NOMO-1 treated with dmso at 0.1 percent for 144 hours (cell line): ENCODE measurements around the gene ZNF654.
"Not testable (repeated sequence)": the region's sequence is repeated elsewhere in the genome, so short reads cannot be mapped to it uniquely, and the experiment has no call there.

ENCODE experiments used
- DNase-seq: peaks from one replicate; lab custom pipeline; 2025; ENCODE audit not compliant: unreplicated experiment; lab: John Stamatoyannopoulos, UW

The ZNF654 gene

GRCh38 chr3:88058581-88059379 lies at the start of gene ZNF654, which contains the start of gene CGGBP1:
Gene ZNF654 (plus strand): TSS chr3:88059255. CDS start chr3:88059320, 65 bp downstream.
Gene CGGBP1 (minus strand): TSS chr3:88059005. CDS start chr3:88055976, 3,029 bp downstream.
- DNase-seq: peak; percentile 96

DNA sequence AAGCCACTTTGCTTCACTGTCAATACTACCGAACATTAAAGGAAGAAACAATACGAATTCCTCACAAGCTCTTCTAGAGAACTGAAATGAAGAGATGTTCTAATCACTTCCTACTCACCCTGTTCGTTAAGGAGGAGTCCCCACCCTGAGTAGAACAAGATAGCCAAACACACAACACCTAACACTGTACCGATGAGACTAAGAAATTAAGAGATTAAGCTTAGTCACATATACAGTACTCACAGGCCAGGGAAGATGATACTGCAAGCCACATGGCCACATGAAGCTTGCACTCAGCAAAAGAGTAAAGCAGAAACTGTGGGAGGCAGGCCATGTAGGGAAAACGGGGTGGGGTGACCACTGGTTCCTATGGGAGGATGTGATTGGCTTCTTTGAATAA lies 48.2 kb upstream of the ZNF654 start:
- DNase-seq: no peak

DNA sequence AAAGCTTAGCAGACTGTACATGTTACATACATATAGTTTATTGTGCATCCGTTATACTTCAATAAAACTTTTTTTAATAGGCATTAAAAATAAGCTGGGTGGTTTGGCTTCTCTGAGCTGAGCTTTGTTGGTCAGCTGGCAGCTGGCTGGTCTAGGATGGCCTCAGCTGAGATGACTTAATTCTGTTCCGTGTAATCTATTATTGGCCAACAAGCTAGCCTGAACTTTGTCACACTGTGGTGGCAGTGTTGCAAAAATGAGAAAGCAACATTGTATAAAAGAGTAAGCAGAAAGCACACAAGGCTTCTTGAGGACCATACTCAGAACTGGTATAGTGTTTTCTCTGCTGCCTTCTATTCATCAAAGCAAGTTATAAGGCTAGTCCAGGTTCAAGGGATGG lies 45.5 kb upstream of the ZNF654 start:
- DNase-seq: no peak

GRCh38 chr3:88015656-88016055 lies 43.4 kb upstream of the ZNF654 start:
- not testable (repeated sequence) for DNase-seq

DNA sequence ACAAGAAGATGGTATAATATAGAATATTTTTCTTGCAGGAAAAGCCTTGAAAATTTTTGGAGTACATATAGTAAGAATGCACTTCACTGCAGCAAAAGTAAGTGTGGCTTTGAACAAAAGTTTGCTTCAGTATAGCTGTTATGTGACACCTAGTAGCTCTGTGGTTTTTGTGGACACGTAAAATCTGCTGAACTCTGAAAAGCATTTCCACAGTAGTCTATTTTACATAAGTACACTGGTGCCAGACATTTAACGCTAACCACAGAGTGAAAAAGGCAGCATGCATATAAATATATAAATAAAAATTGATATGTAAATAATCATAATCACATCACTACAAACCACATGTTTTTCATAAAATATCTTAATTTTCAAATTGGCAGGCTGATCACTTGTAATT lies 40.0 kb upstream of the ZNF654 start:
- DNase-seq: no peak

DNA sequence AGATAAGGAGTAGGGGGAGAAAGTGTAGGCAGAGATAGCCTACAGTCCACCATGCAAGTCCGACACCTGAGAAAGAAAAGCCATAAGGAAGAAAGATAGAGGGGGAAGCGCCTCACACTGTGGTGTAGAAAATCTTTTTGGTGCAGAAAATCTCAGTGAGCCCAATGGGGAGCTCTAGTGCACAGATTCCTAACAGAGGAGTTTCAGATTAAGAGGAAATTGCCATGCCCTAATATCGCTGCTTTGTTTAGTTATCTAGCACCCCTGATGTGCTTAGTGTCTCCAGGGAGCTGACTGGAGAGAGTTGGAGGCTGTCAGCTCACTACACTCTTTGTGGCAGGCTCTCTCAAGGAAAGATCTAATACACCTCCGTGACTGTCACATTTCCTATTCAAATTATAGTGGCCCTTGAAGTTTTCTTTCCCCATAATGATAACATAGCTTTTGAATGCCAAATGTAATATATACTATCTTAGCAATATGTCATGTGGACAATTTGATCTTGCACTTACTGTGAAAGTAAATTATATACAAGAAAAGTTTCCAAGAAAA lies 34.0 kb upstream of the ZNF654 start:
- no peak for DNase-seq

- no peak for DNase-seq
Measured at GRCh38 chr3:88028876-88029275, 30.2 kb upstream of the ZNF654 start.

DNA sequence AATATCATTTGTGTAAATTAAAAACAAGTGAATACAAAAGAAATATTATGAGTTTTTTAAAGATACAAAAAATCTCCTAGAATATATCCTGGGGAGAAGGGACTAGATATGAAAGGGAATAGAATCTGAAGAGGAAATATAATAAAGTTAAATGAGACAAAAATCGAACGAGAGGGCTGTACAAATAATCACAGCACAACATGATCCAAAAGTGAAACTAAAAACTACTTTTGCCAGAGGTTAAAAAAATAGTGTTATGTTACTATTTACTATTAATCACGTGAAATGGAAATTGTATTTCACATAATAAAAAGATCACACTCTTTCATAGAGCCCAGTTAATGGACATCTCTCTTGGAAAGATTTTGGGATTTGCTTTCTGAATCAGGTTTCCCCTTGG lies 28.8 kb upstream of the ZNF654 start:
- DNase-seq: no peak

DNA sequence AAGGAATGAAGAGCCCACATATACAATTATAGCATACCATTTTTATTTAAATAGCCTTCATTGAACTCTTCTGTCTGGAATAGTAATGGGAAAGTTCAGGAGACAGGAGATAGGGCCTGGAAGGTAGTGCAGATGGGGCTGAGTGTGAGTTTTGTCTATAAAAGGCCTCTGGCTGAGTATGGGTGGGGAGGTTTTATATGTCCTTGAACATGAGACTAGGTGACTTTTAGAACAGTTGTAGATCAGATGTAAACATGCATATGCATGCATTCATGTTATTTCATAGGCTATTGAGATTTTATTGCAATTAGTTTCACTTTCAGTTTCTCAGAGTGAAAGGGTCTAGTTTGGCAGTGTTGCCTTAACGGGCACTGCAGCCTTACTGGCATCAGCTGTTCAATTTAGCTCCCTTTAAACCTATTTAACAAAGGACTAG lies 27.4 kb upstream of the ZNF654 start:
- no peak for DNase-seq

DNA sequence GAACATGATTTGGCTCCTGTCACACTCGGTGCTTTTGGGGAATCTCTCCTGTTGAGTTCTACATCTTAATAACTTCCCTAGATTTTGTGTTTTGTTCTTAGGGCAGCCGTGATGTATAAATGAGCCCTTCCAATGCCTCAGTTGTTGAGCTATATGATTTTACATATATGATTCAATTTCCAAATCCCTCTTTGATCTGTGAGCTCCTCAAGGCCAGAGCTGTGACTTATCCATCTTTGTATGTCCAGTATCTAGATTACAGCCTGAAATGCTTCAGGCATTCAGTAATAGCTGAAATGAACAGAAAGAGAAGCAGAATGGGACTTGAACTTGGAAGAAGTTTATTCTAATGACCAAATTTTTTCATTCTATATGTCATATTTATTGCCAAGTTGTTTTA lies 26.8 kb upstream of the ZNF654 start:
- DNase-seq: no peak

GRCh38 chr3:88033079-88033478 lies 26.0 kb upstream of the ZNF654 start:
- DNase-seq: no peak

DNA sequence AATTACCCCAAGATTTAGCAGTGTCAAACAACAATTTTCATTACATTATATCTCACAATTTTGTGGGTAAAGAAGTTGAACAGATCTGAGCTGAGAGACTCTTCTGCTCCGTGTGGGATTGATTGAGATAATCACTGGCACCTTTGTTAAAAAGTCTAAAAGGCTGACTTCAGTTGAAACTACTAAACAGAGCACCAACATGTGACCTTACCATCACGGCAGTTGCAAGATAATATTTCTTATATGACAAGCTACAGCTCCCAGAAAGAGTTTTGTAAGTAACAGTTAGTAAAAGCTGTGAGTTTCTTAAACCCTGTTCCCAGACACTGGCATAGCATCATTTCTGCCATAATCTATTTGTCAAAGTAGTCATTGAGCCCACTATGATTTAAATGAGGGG lies 25.2 kb upstream of the ZNF654 start:
- DNase-seq: no peak

GRCh38 chr3:88034491-88035275 lies 24.4 kb upstream of the ZNF654 start:
- DNase-seq: peak; percentile 8

- DNase-seq: no peak
Measured at GRCh38 chr3:88036221-88036620, 22.8 kb upstream of the ZNF654 start.

DNA sequence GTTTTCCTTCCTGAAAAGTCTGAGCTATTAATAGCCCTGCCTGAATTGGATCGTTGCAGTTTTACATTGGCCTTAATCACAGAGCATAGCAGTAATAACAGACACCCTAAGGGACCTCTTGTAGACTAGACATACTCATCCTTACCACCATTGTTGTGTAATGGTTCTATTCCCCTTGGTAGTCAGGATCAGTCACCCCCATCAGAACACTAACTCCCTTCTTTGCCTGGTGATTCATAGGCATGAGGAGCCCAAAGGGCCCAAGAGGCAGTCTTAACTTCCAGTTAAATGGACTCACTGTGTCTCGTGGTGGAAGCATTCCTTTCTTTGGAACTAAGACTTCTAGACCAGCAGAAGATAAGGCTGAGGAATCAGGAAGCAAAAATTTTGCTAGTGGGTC lies 20.5 kb upstream of the ZNF654 start:
- DNase-seq: no peak

DNA sequence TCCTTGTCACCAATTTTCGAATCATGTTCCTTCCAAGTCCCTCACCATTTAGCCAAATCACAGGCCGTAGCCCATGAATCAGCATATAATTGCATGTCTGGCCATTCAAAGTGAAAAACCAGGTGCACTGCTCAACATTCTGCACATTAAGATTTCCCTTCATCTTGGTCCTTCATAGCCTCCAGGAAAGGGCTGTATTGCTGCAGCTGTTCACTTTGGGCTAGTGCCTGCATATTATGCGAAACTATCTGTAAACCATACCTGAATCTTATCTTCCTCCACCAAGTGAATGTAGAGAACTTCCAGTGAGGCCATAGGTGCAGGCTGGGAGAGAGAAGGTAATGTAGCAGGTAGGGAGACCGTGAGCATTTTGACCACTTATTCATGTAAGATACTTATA lies 18.5 kb upstream of the ZNF654 start:
- no peak for DNase-seq

GRCh38 chr3:88041005-88041404 lies 18.1 kb upstream of the ZNF654 start:
- DNase-seq: no peak

DNA sequence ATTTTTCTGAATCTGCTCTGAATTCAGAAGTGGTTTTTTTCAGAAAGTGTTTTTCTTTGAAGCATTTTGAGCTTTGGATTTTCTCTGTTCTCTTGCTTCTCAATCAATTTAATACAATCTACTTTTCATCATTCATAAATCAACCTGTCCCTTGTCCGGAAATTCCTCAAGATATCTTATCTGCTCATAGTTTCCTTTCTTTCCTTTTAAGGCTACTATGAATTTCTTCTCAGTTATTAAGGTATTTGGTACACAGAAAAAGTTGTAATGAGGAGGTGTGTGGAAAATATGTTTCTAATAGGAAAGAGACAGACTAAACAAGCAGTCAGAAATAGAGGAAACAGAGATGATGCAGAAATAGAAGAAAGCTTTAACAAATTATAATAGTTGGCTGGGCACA lies 14.6 kb upstream of the ZNF654 start:
- no peak for DNase-seq

- DNase-seq: no peak
Measured at GRCh38 chr3:88046766-88047165, 12.3 kb upstream of the ZNF654 start.

GRCh38 chr3:88057630-88058305 lies 1.3 kb upstream of the ZNF654 start:
- DNase-seq: no peak

GRCh38 chr3:88058306-88058580 lies 812 bp upstream of the ZNF654 start:
- no peak for DNase-seq
